ENCODE measurements around the gene MGARP.

GRCh38 chr4:139319571-139319970 is 39.5 kb upstream of the MGARP start:
- TF ChIP-seq SREBF2 (IDR thresholded peaks at IDR 0.05) (no peak), ESRRA (IDR thresholded peaks at IDR 0.05; ENCODE audit: borderline replicate concordance, low read length) (no peak), HDAC2 (IDR thresholded peaks at IDR 0.05) (no peak)

Measured in A549 (cell line).